ENCODE results near the gene OR2Y1.

GRCh38 chr5:180690562-180690961 lies 49.3 kb downstream of the OR2Y1 start:
- TF ChIP-seq POLR2AphosphoS5 (IDR thresholded peaks at IDR 0.05; ENCODE audit: low read depth, low read length) (no peak), ZSCAN22 (CRISPR knock-in tag; IDR thresholded peaks at IDR 0.05) (no peak), TCF12 (IDR thresholded peaks at IDR 0.05) (no peak), TCF12 (CRISPR knock-in tag; IDR thresholded peaks at IDR 0.05) (no peak), ZNF549 (CRISPR knock-in tag; IDR thresholded peaks at IDR 0.05) (no peak), DBP (CRISPR knock-in tag; IDR thresholded peaks at IDR 0.05; ENCODE audit: not compliant biosample characterization) (no peak), ZNF337 (CRISPR knock-in tag; IDR thresholded peaks at IDR 0.05; ENCODE audit: borderline replicate concordance, low read depth) (no peak), EP300 (IDR thresholded peaks at IDR 0.05; ENCODE audit: low read depth in 2 of 2, low read length in 2 of 2) (no peak), EP300 (CRISPR knock-in tag; IDR thresholded peaks at IDR 0.05; ENCODE audit: borderline replicate concordance) (no peak), ZNF761 (CRISPR knock-in tag; conservative IDR thresholded peaks at IDR 0.05) (no peak), RXRB (CRISPR knock-in tag; IDR thresholded peaks at IDR 0.05; ENCODE audit: borderline replicate concordance) (no peak), CTCF (CRISPR knock-in tag; IDR thresholded peaks at IDR 0.05) (no peak)
